HG02852 (cell line): ENCODE data around the gene YBX2.

Experiments
- ATAC-seq: cut with Tn5 transposase; IDR thresholded peaks from one replicate; pipeline ENCODE4 v1.9.1; 2021; ENCODE audit warnings: mild to moderate bottlenecking, moderate library complexity; ENCODE audit not compliant: unreplicated experiment

YBX2 gene

GRCh38 chr17:7304179-7304578 is 9.7 kb upstream of the YBX2 start:
- no peak for ATAC-seq

GRCh38 chr17:7296189-7296861 is 1.9 kb upstream of the YBX2 start:
- no peak for ATAC-seq

GRCh38 chr17:7295230-7296180 is 1.1 kb upstream of the YBX2 start:
- no peak for ATAC-seq

- ATAC-seq, result no peak
Observed at GRCh38 chr17:7293816-7294613, 424 bp downstream of the YBX2 start.

- ATAC-seq, result no peak
Observed at GRCh38 chr17:7293159-7293558, 1.3 kb downstream of the YBX2 start.

GRCh38 chr17:7292729-7293128 is 1.7 kb downstream of the YBX2 start:
- ATAC-seq, result no peak

- ATAC-seq, result no peak
Observed at GRCh38 chr17:7292194-7292593, 2.2 kb downstream of the YBX2 start.

GRCh38 chr17:7290685-7291084 is 3.8 kb downstream of the YBX2 start:
- ATAC-seq, result no peak

- no peak for ATAC-seq
Observed at GRCh38 chr17:7290166-7290565, 4.3 kb downstream of the YBX2 start.

- no peak for ATAC-seq
Observed at GRCh38 chr17:7289256-7290032, 5.0 kb downstream of the YBX2 start.

GRCh38 chr17:7285679-7286078 is 8.8 kb downstream of the YBX2 start:
- no peak for ATAC-seq

- ATAC-seq, result no peak
Observed at GRCh38 chr17:7284911-7285310, 9.5 kb downstream of the YBX2 start.

- no peak for ATAC-seq
Observed at GRCh38 chr17:7283471-7284216, 10.8 kb downstream of the YBX2 start.

GRCh38 chr17:7282752-7283321 is 11.6 kb downstream of the YBX2 start:
- ATAC-seq, result no peak

GRCh38 chr17:7281953-7282751 is 12.3 kb downstream of the YBX2 start:
- no peak for ATAC-seq

- peak; percentile 70 for ATAC-seq
Observed at GRCh38 chr17:7281074-7281952, 13.1 kb downstream of the YBX2 start, which contains the start of gene SLC2A4. TSS of gene SLC2A4 (plus strand) at chr17:7281718. CDS start at chr17:7281935, 217 bp downstream.

GRCh38 chr17:7280519-7281073 is 13.8 kb downstream of the YBX2 start:
- peak; percentile 60 for ATAC-seq
